HL-60/S4 treated with retinoic acid at 250 ng/mL for 4 days and 3 days (cell line): Measurements from ENCODE around the gene SYT6.

Experiments
- in situ Hi-C: fragments of 300-500 bp; cut with MboI; formaldehyde crosslinking; loops from 2 replicates; pipeline ENCODE4 v1.7.0; 2022; ENCODE audit warnings: low sequenced_read_pairs

SYT6 gene

DNA sequence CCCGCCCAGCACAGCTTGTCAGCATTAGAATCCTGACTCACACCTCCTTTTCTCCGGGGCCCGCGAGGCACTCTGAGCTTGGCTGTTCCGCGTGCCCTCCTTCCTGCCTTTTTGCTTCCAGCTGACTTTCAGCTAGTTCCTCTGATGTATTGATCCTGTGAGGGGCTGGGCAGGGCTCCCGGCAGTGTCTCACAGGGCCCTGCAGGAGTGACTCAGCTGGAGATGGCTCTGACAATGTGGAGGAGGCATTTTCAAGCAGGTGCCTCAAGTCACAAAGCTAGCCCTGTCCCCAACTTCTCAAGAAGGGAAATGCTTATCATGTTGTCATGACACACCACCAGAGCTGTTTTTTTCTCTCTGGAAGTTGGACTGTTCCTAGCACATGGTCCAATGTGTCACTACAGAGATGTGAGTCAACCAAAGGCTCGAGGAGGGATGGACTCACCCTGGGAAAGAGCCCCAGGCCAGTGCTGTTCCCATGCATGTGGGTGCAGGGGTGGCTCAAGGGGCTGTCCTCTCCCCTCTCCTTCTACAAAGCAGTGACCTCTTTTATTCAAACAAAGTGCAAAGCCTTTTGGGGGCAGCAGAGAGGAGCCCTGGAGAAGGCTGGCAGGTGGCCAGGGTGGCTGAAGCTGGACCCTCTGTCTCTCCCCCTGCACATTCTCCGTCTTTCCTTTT, 30.6 kb downstream of the SYT6 start:
- in situ Hi-C loops: no loop called here

DNA sequence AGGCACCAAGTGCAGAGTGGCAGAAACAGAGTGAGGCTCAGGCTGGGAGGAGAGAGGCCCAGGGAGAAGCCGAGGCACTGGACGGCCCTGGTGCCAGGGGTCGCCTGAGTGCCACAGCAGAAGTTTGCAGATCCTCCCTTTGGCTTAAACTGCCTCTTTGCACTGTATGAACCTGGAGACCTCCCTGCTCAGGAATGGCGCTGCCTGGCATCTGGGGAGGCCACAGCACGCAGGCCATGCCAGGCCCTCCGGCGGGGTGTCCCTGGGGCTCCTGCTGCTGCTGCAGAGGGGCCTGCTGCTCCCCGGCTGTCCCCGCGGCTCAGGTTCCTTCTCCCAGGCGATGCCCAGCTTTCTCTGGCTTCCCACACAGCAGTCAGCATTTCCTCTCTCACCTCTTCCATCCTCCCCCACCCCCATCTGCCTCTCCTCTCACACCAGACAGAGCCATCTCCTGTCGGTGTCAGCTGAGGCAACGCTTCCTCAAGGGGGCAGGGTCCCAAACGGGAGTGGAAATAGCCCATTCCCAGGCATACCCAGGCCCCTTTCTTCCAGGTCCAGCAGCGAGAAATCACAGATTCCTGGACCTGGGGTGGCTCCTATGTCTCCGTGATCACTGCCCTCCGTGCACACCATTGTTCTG, 35.2 kb downstream of the SYT6 start:
- in situ Hi-C loops: no loop called here

DNA sequence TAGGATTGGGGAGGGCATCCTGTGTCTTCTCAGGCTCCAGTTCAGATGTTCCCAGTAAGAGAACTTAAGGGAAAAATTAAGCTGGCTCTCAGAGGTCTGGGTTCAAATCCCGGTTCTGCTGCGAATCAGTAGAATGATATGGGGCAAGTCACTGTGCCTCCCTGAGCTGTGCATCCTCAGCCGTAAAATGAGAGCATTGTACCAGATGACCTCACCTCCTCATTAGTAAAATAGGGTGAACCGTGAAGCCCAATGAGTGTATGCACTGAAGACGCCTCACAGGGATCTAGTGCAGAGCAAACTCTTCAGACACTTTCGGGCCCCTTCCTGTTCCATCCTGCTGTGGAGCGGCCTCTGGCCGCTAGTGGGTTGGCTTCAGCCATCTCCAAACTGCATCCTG, 36.0 kb downstream of the SYT6 start:
- in situ Hi-C loops: no loop called here

DNA sequence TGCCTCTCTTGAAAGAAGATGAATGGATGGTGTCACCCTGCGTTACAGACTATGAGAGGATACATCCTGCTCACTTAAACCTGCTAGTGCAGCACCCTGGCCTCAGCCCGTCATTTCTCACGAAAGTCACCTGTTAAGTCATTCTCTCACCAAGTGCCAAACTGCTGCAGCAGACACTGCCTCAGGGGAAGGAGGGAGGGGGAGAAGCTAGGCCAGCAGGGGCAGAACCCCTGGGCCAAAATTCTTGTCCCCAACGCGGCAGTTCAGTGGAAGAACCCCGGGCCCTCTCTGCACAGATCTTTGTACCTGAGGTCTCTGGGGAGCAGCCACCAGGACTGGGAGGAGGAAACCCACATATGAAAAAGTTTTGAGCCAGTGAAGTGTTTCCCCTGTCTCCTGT, 37.6 kb downstream of the SYT6 start:
- in situ Hi-C loops: no loop called here

DNA sequence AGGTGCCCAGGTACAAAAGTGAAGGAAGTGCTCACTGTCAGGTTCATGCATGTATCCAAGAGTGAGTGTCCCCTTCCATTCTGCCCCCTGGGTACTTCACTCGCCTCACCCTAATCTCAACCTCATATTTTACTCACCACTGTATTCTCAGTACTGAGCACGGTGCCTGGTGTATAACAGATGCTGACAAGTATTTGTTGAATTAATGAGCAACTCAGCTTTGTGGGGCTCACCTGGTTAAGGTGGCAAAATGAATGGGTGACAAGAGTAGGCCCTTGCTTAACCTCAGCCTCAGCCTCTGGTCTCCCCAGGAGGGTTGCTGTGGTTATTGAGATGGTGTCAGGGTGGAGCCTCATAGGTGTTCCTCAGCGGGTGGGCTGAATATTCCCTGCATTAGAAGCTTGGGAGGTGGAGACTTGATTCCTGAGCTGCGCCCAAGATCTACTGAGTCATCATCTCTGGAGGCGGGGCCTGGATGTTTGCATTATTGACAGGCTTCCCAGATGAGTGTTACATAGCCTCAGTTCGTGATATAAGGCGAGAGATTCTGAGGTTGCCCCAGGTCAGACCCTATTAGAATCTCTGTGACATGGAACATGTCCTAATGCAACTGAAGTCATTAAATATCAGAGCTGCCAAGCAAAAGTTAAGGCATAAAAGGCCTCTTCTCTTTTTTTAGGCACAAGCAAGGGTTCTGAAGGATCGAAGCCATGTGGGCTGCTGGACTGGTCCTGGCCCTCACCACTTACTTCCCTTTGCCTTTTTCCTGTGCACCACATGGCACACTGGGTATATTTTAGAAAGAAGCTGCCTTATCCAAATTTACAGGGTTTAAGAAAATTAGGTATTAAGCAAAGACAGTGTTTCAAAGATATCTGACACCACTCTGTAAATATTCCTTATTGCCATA, 39.2 kb downstream of the SYT6 start:
- in situ Hi-C loops: no loop called here

DNA sequence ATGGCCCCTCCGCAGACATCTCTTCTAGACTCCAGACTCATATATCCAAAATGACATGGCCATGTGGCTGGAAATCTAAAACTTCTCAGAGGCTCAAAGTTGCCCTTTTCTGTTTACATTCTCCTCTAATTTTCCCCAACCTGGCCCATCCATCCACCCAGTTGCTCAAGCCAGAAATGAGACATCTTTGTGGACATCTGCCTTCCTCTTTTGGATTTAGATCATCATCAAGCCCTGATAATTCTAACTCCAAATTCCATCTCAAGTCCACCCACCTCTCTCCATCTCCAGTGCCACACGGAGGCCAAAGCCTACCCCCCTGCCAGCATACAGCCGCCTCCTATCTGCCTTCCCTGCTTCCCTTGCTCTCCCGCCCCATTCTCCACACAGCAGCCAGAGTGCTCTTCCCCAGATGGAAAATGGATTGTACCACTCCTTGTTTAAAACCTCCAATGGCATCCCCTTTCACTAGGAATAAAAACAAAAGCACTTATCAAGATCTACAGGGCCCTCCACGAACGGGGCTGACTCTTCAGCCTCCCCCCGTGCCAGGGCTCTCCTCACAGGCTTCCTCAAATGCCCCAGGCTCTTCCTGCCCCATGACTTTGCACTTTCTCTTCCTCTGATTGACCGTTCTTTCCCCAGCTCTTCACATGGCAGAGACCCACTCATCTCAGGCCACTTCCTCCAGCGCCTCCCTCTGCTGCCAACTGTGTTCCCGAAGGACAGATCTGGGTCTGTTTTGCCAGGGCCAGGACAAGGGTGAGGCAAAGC, 40.1 kb downstream of the SYT6 start:
- in situ Hi-C loops: no loop called here

DNA sequence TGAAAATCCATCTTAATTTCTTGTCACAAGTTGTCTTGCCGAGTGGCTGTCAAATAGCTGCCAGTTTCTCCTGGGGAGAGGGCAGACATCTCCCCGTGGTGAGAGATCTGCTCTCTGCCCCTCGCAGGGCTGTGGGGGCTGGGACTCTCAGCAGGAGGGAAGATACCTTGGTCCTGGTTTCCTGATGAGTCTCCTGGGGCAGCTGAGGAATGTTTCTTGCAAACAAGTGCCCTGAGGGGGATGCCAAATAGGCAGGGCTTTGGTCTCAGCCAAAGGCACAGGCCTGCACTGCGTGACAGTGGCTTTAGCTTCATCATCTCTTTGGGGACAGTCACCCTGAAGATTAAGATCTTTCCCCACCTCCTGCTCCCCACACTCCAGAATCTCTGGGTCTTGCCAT, 40.9 kb downstream of the SYT6 start:
- in situ Hi-C loops: no loop called here

DNA sequence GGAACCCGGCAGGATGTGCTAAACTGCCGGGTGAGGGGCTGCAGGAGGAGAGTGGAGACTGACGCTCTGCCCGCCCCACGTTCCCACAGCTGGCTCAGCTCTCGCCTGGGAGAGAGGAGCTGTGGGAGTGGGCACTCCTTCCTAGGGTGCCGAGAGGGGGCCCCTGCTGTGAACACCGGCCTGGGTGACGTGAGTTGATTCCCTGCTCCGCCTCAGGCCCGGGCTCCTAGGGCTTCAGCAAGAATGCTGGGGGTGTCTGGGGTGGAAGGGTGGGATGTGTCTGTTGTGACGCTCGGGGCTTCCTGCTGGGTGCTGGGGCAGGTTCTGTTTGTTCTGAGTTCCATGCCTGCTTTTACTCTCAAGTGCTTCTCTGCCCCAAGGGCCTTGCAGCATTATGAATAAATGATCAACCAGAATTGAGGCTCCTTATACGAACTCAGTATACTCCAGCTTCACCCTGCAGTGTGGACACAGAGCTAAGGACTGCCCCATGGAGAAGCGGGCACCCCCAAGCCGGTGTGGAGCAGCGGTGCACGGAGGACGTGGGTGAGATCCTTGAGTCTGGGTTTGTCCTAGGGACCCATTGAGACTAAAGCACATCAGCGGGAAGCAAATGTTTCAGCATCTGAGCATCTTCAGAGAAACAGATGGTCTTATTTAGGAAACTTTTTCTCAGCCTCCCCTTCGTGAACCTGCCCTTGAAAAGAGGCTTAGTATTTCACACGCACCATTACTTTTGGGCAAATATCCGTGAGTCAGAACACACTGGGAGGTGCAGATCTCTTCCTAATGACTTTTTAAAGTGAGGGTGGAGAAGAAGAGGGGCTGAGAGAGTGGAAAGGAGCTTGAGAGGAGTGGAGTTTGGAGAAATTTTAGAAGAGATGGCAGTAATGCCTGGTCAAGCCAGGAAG, 41.7 kb downstream of the SYT6 start:
- in situ Hi-C loops: no loop called here

DNA sequence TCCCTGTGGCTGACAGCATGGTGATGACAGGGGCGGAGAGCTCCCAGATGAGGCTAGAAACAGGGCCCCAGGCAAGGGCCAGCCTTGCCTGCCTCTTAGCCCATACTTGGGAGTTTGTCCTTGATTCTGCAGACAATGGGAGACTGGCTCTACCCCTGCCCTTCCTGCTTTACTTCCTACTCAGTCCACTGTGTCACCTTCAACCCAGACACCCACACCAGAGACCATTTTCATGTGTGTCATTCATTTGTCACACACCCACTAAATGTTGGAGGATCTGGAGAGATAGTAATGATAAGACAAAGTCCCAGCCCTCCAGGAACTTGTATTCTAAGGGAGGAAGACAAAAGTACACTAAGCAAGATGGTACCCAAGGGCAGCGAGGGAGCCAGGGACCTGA, 43.7 kb downstream of the SYT6 start:
- in situ Hi-C loops: no loop called here

DNA sequence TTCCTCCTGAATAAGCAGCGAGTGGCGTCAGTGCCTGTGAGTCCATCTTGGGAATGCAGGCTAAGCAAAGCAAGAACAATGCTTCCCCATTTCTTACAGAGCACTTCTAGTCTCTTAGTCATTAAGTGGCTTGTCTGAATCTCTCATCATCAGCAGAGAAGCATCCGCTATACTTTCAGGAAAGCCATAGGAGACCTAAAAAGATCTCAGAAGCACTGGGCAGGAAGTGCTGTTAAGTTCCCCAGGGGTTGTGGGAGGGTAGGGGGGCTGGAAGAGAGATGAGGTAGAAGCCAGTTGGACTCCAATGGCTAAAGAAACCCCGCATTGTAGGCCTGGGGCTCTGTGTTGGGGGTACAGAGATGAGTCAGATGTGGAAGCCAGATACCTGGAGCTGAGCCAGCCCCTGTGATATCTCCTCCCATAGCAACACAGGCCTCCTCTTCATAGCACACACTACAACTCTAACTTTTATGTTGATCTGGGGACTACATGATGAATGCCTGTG, 44.9 kb downstream of the SYT6 start:
- in situ Hi-C loops: no loop called here

DNA sequence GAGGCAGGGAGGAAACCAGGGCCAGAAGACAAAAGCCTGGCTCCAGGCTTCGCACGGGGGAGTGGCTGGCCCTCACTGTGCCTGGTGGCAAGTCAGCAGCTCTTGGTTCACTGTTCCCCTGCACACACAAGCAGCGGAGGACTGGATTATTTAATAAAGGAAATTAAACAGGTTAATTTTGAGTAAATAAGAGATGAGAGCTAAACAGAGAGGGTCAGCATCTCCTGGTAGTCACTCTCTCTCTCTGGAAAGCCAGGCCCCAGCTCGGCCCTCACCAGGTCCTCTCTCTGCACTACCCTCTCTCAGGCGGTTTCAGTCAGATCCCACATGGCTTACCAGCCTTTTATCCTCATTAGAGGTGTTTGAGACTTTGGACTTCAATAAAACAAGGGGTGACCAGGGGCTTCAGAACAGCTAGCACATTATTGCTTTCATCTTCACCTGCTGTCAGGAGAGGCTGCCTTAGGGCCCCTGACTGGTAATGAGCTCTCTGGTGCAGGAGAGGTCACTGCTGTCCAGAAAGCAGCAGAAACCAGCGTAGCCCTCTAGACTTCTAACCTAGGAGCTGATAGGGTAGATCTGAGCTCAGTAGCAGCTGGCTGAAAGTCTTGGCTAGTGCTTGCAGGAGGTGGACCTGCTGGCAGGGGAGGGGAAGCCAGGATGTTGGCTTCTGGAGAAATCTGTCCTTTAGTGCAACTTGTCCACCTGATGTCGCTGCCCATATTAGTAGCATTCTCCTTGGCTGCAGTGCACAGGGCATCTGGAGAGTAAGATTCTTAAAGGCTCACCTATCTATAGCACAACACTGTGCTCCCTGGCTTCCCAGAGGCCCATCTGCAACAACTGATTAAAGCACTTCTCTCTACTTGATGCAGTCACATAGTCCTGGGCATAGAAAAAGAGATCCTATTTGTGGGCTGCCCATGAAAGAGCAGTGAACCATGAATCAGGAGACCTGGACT, 45.9 kb downstream of the SYT6 start:
- in situ Hi-C loops: no loop called here

DNA sequence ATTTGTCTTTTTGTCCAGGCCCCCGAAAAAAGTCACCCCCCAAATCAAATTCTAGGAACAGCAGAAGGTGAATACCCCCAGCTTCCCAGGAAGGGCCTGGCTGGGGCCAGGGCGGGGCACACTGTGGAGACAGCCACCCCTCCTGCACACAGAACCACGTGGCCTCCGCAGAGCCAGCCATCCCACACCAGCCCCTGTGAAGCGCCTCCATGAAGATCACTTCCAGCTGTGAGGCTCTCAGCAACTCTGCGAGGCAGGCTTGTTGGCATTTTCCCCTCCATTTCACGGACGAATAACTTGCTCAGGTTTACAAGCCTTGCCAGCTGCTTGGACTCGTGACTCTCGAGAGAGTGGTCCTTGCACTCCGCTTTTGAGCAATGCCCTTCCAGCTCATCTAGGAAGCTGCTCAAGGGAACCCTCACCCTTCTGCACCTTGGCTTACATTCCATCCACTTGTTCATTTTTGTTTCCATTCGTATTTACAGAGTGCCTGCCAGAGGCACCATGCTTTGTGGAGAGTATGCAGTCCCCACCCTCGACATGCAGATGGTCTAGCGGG, 48.2 kb downstream of the SYT6 start:
- in situ Hi-C loops: no loop called here

DNA sequence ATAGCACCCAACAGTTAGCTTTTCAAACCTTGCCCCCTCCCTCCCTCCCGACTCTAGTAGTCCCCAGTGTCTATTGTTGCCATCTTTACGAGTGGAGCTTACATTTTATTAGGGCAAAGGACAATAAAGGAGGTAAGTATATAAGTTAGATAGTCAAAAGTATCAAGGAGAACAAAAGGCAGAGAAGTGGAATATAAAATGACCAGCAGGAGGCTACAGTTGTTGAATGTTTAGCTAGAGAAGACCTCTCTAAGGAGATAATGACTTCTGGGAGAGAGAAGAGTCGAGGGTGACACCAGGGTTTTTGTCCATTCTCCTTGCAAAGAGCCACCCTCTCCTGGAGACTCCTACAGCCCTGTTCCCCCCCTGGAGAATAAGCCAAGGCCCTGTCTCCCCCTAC, 48.7 kb downstream of the SYT6 start:
- in situ Hi-C loops: no loop called here

DNA sequence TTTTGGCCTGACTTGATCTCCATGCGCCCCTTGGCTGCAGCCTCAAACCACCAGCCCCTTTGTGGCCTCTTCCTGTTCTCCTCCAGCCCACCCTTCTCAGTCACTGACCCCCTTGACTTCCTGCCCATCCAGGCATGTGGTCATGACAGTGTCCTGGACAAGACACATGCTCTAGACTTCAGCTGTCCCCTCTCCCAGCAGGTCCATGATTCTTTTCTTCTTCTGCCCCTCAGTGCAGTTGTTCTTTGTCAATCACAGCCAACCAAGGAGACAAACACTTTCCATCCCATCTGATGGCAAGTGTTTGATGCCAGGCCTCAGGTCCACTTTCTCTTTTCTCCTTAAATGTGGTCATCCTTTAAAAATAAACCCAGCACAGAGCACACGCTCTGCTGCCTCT, 49.7 kb downstream of the SYT6 start:
- in situ Hi-C loops: no loop called here

DNA sequence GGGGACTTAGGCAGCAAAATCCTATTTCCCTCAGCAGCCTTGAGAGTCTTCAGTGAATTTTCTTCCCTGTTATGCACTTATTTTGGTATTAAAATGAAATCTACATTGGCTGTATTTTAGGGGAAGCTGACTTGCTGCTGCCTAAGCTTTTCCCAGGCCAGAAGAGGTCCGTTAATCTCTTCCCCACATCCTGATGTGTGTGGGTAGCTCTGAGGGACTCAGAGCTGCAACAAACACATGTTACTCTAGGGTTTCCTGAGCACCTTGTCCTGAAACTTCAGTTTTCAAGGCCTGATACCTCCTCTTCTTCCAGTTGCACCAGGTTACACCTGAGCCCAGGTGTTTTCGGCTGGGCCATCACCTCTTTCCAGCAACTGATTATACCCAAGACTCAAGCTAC, 51.5 kb downstream of the SYT6 start:
- in situ Hi-C loops: no loop called here

DNA sequence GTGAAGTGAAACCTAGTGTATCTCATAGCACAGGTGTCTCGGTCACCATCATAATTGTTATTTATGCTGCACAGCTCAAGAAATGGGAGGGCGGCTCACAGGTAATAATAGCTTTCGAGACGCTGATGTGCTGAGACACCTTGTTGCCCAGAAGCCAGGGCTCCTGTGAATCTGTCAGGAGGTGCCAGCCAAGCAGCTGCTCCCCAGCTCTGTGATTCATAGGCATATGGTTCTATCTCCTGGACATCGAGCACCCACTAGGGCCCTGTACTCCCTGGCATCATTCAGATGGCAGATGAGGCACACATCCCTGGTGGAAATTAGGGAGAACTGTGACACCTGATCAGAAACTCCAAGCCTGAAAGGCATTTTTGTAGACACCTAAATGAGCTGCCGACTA, 53.5 kb downstream of the SYT6 start:
- in situ Hi-C loops: no loop called here

DNA sequence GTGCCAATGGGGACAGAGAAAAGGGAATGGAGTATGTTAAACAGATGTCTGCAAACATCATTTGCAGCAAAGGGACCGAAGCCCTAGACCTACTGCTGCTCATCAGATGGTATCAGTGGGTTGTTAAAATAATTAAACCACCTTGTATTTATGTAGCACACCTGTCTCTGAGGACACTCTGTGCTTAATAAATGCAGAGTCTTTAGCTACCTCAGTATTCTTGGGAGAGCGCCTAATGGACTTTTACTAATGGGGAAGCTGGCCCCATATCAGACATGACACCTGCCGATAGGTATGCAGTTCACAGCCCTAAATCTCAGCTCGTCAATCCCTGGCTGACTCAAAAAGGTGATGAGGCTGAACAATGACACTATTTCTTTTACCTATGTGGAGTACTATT, 54.4 kb downstream of the SYT6 start:
- in situ Hi-C loops: no loop called here

DNA sequence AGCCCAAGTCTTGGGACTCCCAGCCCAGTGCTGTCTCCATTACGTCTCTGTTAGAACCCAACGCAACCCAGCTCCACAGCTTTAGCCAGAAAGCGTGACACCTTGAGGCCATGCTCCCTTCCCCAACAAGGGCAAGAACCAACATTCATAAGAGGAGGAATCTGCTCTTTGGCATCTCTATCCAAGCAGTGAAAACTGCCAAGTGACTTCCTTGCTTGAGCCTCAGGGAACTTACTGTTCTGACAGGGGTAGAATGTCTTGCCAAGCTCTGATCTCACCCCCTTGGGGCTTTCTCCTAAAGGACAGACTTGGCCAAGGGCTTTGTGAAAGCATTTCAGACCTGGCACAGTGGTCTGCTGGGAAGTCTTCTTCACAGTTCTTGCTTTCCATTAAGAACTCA, 56.6 kb downstream of the SYT6 start:
- in situ Hi-C loops: no loop called here

DNA sequence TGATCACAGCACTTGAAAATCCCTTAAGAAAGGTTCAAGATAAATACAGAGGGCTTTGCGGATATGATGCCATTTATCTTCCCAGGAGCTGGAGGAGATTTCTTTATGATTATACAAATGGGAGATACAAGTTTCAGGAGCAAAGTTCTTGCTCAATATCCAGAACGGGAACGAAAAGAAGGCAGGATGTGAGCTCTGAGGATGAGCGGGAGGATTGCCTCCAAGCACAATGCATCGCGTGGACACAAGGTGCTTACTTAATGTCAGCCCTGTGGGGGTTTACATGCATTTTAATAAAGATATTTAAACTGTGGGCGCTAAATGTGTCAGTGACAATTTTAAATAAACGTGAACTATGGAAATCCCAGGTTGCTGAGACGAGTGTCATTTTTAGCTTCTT, 59.0 kb downstream of the SYT6 start:
- in situ Hi-C loops: no loop called here
